Amniotic epithelial cell (primary cell): Measurements from ENCODE around the gene PDLIM1.

Experiments
- DNase-seq: peaks from one replicate; pipeline ENCODE4 v3.0.0-alpha.2; 2010; ENCODE audit warnings: low read depth

PDLIM1 gene

GRCh38 chr10:95290461-95291364 lies at the start of gene PDLIM1:
Gene PDLIM1 (minus strand): TSS chr10:95291003. CDS start chr10:95290915, 88 bp downstream.
- no peak for DNase-seq

- DNase-seq = no peak
Measured at GRCh38 chr10:95339863-95340262, 49.1 kb upstream of the PDLIM1 start.

- DNase-seq = no peak
Measured at GRCh38 chr10:95337423-95338160, 46.8 kb upstream of the PDLIM1 start.

GRCh38 chr10:95336702-95337101 lies 45.9 kb upstream of the PDLIM1 start:
- no peak for DNase-seq

GRCh38 chr10:95335933-95336699 lies 45.3 kb upstream of the PDLIM1 start:
- no peak for DNase-seq

- no peak for DNase-seq
Measured at GRCh38 chr10:95334805-95335144, 44.0 kb upstream of the PDLIM1 start.

GRCh38 chr10:95333997-95334804 lies 43.4 kb upstream of the PDLIM1 start:
- DNase-seq = peak; percentile 70

- no peak for DNase-seq
Measured at GRCh38 chr10:95332666-95333249, 42.0 kb upstream of the PDLIM1 start.

- DNase-seq = no peak
Measured at GRCh38 chr10:95331596-95332130, 40.9 kb upstream of the PDLIM1 start.

- no peak for DNase-seq
Measured at GRCh38 chr10:95330966-95331453, 40.2 kb upstream of the PDLIM1 start.

- no peak for DNase-seq
Measured at GRCh38 chr10:95329296-95329695, 38.5 kb upstream of the PDLIM1 start.

- DNase-seq = no peak
Measured at GRCh38 chr10:95328013-95328412, 37.2 kb upstream of the PDLIM1 start.

GRCh38 chr10:95327367-95327766 lies 36.6 kb upstream of the PDLIM1 start:
- peak; percentile 58 for DNase-seq

GRCh38 chr10:95326396-95326795 lies 35.6 kb upstream of the PDLIM1 start:
- no peak for DNase-seq

- no peak for DNase-seq
Measured at GRCh38 chr10:95325863-95326262, 35.1 kb upstream of the PDLIM1 start.

GRCh38 chr10:95324436-95325268 lies 33.8 kb upstream of the PDLIM1 start:
- no peak for DNase-seq

- DNase-seq = peak; percentile 22
Measured at GRCh38 chr10:95321554-95322301, 30.9 kb upstream of the PDLIM1 start.

GRCh38 chr10:95319239-95319638 lies 28.4 kb upstream of the PDLIM1 start:
- no peak for DNase-seq

- no peak for DNase-seq
Measured at GRCh38 chr10:95315509-95315908, 24.7 kb upstream of the PDLIM1 start.
